Cardiac septum (tissue), 1 donor: ENCODE measurements around the gene RNF113A. TPM values are rescaled to one million over a fixed set of nuclear protein-coding genes. Genes with fewer than 3 reads are reported as not detected.
"Not testable (repeated sequence)": the region's sequence is repeated elsewhere in the genome, so short reads cannot be mapped to it uniquely, and the experiment has no call there.

ENCODE experiments used
- DNase-seq: peaks from one replicate; pipeline ENCODE4 v3.0.0-alpha.2; 2020; ENCODE audit warnings: low spot score
- intact Hi-C: fragments of 100-400 bp; cut with DNase I; formaldehyde crosslinking; loops from one replicate; pipeline ENCODE4 v1.14.0; 2022
- long read RNA-seq: library from polyadenylated mRNA; unstranded; transcript quantifications from one replicate; pipeline ENCODE4 v2.0.0, GENCODE V29; 2021
- total RNA-seq: library from RNA; stranded (reverse); fragmentation: NEBNext Ultra II Directional; extraction: Animal tissue kit (Norgen Biotek cat#: 25700); gene quantifications from one replicate; pipeline ENCODE4 v1.2.1, GENCODE V29; 2021
- donor health status: DM: no; HTN: no; CAD: no.

RNF113A gene
- total RNA-seq = 7.6 TPM
- long read RNA-seq, transcript RNF113A-201 (1 exons, 1,353 nt) = major isoform, 10 of 10 reads
- long read RNA-seq, partial matches to known transcripts = 0 of 10 reads
- long read RNA-seq, other reads (novel, unspliced or antisense) = 0 of 10 reads

GRCh38 chrX:119871599-119872395, at the start of gene RNF113A, which contains the start of gene NDUFA1:
TSS of gene RNF113A (minus strand) at chrX:119871733. CDS start at chrX:119871613, 120 bp downstream.
TSS of gene NDUFA1 (plus strand) at chrX:119871832. CDS start at chrX:119871912, 80 bp downstream.
- intact Hi-C loops = loop anchor here (1.0 to 5.0 kb wide), 2 partner anchors 18 to 79 kb away; partner anchors contain the start of gene RPL39
- peak; percentile 94 for DNase-seq

DNA sequence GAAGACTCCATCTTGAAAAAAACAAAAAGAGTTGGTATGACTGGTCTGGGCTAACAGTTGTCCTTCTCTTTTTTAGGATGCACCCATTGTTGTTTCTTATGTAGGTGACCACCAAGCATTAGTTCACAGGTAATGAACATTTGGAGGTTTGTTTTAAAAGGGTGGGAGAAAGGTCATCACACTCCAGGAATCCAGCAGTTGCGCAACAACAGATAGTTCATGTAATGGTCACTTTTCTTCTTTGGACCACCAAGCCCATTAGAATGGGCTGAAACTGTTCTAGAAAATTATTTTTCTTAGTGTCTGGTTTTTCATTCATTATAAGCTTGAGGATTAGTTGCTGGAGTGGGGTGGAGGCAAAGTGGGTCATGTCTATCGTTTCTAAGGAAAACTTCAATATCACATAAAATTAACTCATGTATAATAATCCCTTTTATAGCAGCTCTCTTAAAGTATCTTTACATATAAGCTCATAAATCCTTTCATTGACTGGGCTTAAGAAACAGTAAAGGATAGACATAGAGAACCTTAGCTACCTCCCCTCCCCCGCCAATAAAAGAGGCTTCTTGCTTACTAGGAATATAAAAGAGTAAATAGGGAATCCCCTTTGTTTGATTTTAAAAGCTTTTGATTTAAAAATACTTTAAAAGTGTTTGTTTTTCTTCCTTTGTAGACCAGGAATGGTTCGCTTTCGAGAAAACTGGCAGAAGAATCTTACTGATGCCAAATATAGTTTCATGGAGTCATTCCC, 48.5 kb upstream of the RNF113A start:
- DNase-seq = no peak
- intact Hi-C loops = no loop called here

- no peak for DNase-seq
- intact Hi-C loops = no loop called here
Measured at GRCh38 chrX:119917877-119918276, 46.3 kb upstream of the RNF113A start.

DNA sequence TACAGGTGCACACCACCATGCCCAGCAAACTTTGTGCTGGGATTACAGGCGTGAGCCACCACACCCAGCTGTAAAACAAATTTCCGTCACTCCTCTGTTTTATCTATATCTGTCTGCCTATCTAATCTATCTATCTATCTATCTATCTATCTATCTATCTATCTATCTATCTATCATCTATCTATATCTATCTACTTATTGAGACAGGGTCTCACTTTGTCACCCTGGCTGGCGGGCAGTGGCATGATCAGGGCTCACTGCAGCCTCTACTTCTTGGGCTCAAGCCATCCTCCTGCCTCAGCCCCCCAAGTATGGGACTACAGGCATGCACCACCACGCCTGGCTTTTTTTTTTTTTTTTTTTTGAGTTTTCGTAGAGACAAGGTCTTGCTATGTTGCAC, 44.8 kb upstream of the RNF113A start:
- no peak for DNase-seq
- intact Hi-C loops = no loop called here

GRCh38 chrX:119900976-119901375, 29.4 kb upstream of the RNF113A start:
- intact Hi-C loops = no loop called here
- no peak for DNase-seq

DNA sequence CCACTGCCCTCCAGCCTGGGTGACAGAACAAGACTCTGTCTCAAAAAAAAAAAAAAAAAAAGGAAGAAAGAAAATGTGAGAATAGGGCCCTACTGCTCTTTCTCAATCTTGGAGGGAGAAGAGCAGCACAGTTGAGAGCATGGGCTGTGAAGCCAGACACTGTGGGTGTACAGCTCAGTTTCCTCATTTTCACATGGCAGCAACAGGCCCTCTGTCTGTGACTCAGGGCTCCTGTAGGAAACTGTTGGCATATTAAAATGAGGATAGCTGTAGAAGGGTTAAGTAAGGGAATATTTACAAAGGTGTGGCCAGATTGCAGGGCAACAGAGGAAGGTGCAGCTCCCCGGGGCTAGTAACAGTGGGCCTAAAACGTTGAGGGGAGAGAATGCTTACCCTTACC, 27.6 kb upstream of the RNF113A start:
- intact Hi-C loops = no loop called here
- DNase-seq = peak; percentile 6

DNA sequence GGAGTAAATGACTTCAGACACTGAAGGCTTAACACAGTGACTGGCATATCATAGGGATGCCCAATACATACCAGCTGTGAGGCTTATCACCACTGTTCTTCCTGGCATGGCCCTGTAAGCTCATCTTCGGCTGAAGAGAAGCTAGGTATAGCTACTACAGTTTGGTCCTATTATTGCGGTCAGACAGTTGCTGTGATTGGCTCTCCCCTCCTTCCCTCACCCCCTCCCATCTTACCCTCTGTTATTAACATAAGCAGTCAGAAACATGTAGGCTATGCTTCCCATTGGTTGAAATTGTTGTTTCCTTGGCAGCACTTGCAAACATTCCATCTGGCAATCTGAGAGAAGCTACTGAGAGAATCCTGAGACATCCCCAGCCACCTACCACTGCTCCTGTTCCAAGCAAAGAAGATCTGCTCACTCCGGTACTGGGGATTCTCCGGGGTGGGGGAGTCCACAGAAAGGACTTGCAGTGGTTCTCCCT, 24.4 kb upstream of the RNF113A start, which contains the start of gene AKAP14:
AKAP14 (plus strand) TSS at position 51 of the 484 bp plus-strand sequence. CDS start 7,331 bp downstream, outside the sequence.
- intact Hi-C loops = no loop called here
- DNase-seq = no peak

- DNase-seq, intact Hi-C loops: not testable (repeated sequence)
Measured at GRCh38 chrX:119891961-119892692, 20.6 kb upstream of the RNF113A start.

DNA sequence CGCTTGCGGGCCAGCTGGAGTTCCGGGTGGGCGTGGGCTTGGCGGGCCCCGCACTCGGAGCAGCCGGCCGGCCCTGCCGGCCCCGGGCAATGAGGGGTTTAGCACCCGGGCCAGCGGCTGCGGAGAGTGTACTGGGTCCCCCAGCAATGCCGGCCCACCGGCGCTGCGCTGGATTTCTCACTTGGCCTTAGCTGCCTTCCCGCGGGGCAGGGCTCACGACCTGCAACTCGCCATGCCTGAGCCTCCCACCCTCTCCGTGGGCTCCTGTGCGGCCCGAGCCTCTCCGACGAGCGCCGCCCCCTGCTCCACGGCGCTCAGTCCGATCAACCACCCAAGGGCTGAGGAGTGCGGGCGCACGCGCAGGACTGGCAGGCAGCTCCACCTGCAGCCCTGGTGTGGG, 19.1 kb upstream of the RNF113A start:
- intact Hi-C loops, DNase-seq: not testable (repeated sequence)

GRCh38 chrX:119887721-119888425, 16.3 kb upstream of the RNF113A start:
- intact Hi-C loops = no loop called here
- peak; percentile 80 for DNase-seq

- DNase-seq = peak; percentile 38
- intact Hi-C loops = no loop called here
Measured at GRCh38 chrX:119885554-119886428, 14.3 kb upstream of the RNF113A start.

GRCh38 chrX:119880552-119881437, 9.3 kb upstream of the RNF113A start:
- intact Hi-C loops = no loop called here
- DNase-seq = peak; percentile 24

DNA sequence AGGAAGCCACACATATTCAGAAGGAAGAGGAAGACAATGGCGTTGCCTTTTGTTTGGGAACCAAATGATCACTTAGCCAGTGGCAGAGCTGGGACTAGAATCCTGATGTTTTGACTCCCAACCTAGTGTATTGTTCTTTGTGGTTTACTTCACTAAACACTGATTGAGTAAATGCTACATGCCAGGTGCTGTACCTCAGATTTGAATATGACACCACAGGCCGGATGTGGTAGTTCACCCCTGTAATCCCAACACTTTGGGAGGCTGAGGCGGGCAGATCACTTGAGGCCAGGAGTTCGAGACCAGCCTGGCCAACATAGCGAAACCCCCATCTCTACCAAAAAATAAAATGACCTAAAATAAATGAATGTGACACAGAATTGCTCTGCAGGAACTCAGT, 8.5 kb upstream of the RNF113A start:
- DNase-seq = peak; percentile 22

GRCh38 chrX:119878740-119879139, 7.2 kb upstream of the RNF113A start:
- DNase-seq = no peak
- intact Hi-C loops = no loop called here

More for the DNA sequence above, 8.5 kb upstream of the RNF113A start:
- intact Hi-C loops = no loop called here

- intact Hi-C loops = loop anchor here (1.0 to 5.0 kb wide), 2 partner anchors 18 to 79 kb away; partner anchors contain the start of gene RPL39
- DNase-seq = no peak
Measured at GRCh38 chrX:119871245-119871598, 311 bp downstream of the RNF113A start.

DNA sequence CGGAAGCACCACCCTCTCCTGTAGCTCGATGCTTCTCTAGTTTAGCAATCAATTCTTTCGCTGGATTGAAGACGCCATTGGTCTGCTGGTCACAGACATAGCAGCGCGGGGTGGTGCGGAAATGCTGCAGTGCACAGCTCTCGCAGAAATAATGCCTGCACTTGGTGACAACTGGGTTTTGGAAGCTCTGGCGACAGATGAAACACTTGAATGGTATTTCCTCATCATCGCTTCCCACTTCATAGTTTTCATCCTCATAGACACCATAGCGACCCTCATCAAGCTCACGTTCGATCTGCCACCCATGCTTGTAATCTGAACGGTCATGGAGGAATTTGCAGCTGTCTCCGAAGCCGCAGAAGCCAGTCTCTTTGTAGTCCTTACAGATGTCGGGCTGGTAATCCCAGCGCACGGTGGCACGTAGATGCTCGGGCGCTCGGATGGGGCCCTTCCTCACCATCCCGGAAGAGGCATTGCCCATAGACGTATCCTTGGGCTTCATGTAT, 854 bp downstream of the RNF113A start:
- intact Hi-C loops = loop anchor here (1.0 to 5.0 kb wide), 2 partner anchors 17 to 78 kb away; partner anchors contain the start of gene RPL39
- no peak for DNase-seq
